GM12878 (cell line): ENCODE measurements around the gene ABCC4. TPM values are rescaled to one million over a fixed set of nuclear protein-coding genes. Genes with fewer than 3 reads are reported as not detected.

Experiments used
- ATAC-seq: fragments of 200-7000 bp; cut with Tn5 transposase; 3 replicates; pipeline ENCODE4 v1.9.1; 2020; ENCODE audit warnings: mild to moderate bottlenecking, moderate library complexity
- BruUV-seq: library from RNA; stranded (reverse); fragments of 400-500 nt; replicated peaks from 2 replicates; lab custom pipeline; 2021; lab: Mats Ljungman, UMichigan
- CTCF ChIA-PET: fragments of 300-600 bp; sonication (Branson Sonifier 250); formaldehyde crosslinking; extraction: SDS; loops from one replicate; lab custom pipeline; 2021; ENCODE audit warnings: inconsistent platforms; lab: Yijun Ruan, JAX
- POLR2A ChIA-PET: fragments of 350-600 bp; formaldehyde crosslinking; extraction: SDS; loops from one replicate; lab custom pipeline; 2021; ENCODE audit warnings: inconsistent platforms; lab: Charles Lee
- RAD21 ChIA-PET: fragments of 300-600 bp; sonication (Branson Sonifier 250); formaldehyde crosslinking; loops from one replicate; lab custom pipeline; 2023; ENCODE audit warnings: antibody characterized with exemption; ENCODE audit not compliant: unreplicated experiment; lab: Charles Lee
- SMC1A ChIA-PET: fragments of 300-600 bp; sonication (Branson Sonifier 250); formaldehyde crosslinking; loops from one replicate; lab custom pipeline; 2023; ENCODE audit not compliant: unreplicated experiment, uncharacterized antibody; lab: Charles Lee
- DNase-seq: peaks from one replicate; pipeline ENCODE4 v3.0.0-alpha.2; 2011; ENCODE audit warnings: low read depth, low spot score
- FAIRE-seq: peaks from 3 replicates; lab custom pipeline; 2011; peaks lifted over from hg19 to GRCh38; lab: Jason Lieb, UNC
- H2AFZ ChIP-seq: 2 replicates; pipeline ENCODE4 v1.6.0; 2011; ENCODE audit warnings: low read depth, low read length, control low read depth; ENCODE audit not compliant: control insufficient read depth
- H3K27ac ChIP-seq: 2 replicates; pipeline ENCODE4 v1.5.1; 2011; ENCODE audit warnings: control low read depth; ENCODE audit not compliant: control insufficient read depth, insufficient read depth
- H3K27me3 ChIP-seq, 2 experiments: replicated peaks in 1 of 2; 2 replicates each; pipeline versions ENCODE4 v1.6.0 to v1.6.1; 2011; ENCODE audit warnings: low read length in 1 of 2; ENCODE audit not compliant: control insufficient read depth in 2 of 2, insufficient read depth in 2 of 2
- H3K36me3 ChIP-seq, 2 experiments: 2 replicates each; pipeline ENCODE4 v1.5.1; 2011; ENCODE audit warnings: low read length in 1 of 2; ENCODE audit not compliant: control insufficient read depth in 2 of 2, insufficient read depth in 2 of 2
- H3K4me1 ChIP-seq: 2 replicates; pipeline ENCODE4 v1.6.1; 2011; ENCODE audit warnings: mild to moderate bottlenecking, low read length, moderate library complexity, mixed read lengths; ENCODE audit not compliant: control insufficient read depth, insufficient read depth
- H3K4me2 ChIP-seq: 2 replicates; pipeline ENCODE4 v1.6.0; 2011; ENCODE audit warnings: control low read depth; ENCODE audit not compliant: control insufficient read depth, insufficient read depth
- H3K4me3 ChIP-seq: fragments of 200-600 bp; sonication (generic); 2 replicates; pipeline ENCODE4 v1.5.1; 2016
- H3K79me2 ChIP-seq: 2 replicates; pipeline ENCODE4 v1.6.0; 2011; ENCODE audit warnings: low read length; ENCODE audit not compliant: control insufficient read depth, insufficient read depth
- H3K9ac ChIP-seq: 2 replicates; pipeline ENCODE4 v1.8.0; 2011; ENCODE audit warnings: low read length, control low read depth, mixed read lengths; ENCODE audit not compliant: control insufficient read depth, insufficient read depth
- H3K9me3 ChIP-seq: replicated peaks from 3 replicates; pipeline ENCODE4 v1.5.1; 2011; ENCODE audit warnings: mild to moderate bottlenecking, low read length; ENCODE audit not compliant: control insufficient read depth, insufficient read depth
- H4K20me1 ChIP-seq: 2 replicates; pipeline ENCODE4 v1.6.0; 2011; ENCODE audit not compliant: control insufficient read depth, insufficient read depth
- NFYB ChIP-seq: IDR thresholded peaks from 2 replicates; pipeline ENCODE4 v1.6.1; 2011; ENCODE audit warnings: low read depth, mild to moderate bottlenecking, low read length, improper control_type of control experiment, moderate library complexity; ENCODE audit not compliant: insufficient read depth
- RUNX3 ChIP-seq: IDR thresholded peaks from 2 replicates; pipeline ENCODE4 v1.6.1; 2012; ENCODE audit warnings: low read length, inconsistent platforms
- WGBS: methylation state at CpG from one replicate; pipeline ENCODE4 v1.1.6; 2016; ENCODE audit warnings: low lambda C conversion rate; ENCODE audit not compliant: insufficient replicate concordance, insufficient coverage; ENCODE audit errors: missing lambda C conversion rate; 5-methylcytosine and 5-hydroxymethylcytosine counted together
- in situ Hi-C: fragments of 300-500 bp; cut with MboI; formaldehyde crosslinking; loops from 9 replicates; pipeline ENCODE4 v1.14.3; 2018; ENCODE audit warnings: mixed read lengths
- intact Hi-C: fragments of 100-400 bp; cut with micrococcal nuclease; formaldehyde crosslinking; loops from one replicate; pipeline ENCODE4 v1.14.2; 2022; ENCODE audit not compliant: unreplicated experiment
- polyA plus RNA-seq, 11 experiments: library from polyadenylated mRNA; depleted of rRNA in 4 of 11; unstranded in 6 of 11; stranded (reverse) in 5 of 11; fragments of >200 nt; fragmentation: Nextera tagmentation in 4 of 11; fragmentation: Illumina TruSeq in 1 of 11; extraction: Ambion mirVana in 4 of 11; extraction: Trizol in 1 of 11; gene quantifications; 1 replicate in 1 of 11; 2 replicates in 10 of 11; pipeline versions ENCODE4 v1.2.1 to v1.2.3, GENCODE V29; 2011 to 2016; ENCODE audit warnings: inconsistent platforms in 2 of 11, missing spikeins in 2 of 11, low read depth in 1 of 11
- total RNA-seq, 4 experiments: library from RNA; depleted of rRNA in 3 of 4; stranded (reverse); fragments of >200 nt in 3 of 4; fragmentation: Illumina TruSeq in 1 of 4; extraction: Trizol in 1 of 4; gene quantifications; 2 replicates each; pipeline versions ENCODE4 v1.2.1 to v1.2.3, GENCODE V29; 2013 to 2021
- TF ChIP-seq, protein P1 (sequence below): fragments of 450-650 bp; IDR thresholded peaks from 2 replicates; pipeline ENCODE4 v1.6.1; 2018; ENCODE audit warnings: borderline replicate concordance, mild to moderate bottlenecking; ENCODE audit not compliant: partially characterized antibody

The ABCC4 gene
- total and polyA plus RNA-seq, 10 of the 15 experiments (the other 5 are each of a cell fraction or from before 2014, with no cell fraction given) = 7.2 to 44.4 (median 24.1) TPM

DNA sequence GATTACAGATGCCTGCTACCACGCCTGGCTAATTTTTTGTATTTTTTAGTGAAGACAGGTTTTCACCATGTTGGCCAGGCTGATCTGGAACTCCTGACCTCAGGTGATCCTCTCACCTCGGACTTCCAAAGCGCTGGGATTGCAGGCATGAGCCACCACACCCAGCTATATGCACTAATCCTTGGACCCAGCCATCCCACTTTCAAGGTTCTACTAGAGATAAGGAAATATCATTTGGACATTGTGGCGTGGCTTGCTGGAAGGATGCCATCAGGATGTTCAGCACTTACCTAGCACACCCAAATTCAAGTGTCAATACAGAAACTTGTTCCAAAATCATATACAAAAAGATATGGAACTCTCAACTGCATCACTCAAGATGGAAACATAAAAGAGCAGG, 136.4 kb downstream of the ABCC4 start:
- ChIA-PET SMC1A (interaction anchor here (1.4 kb wide), 1 partner anchor 239 kb away, joined by 3 read pairs; no protein-coding TSS in a partner anchor), CTCF (interaction anchor here (0.9 to 1.1 kb wide), 3 partner anchors 8 to 239 kb away, joined by 3 to 4 read pairs (median 4); no protein-coding TSS in a partner anchor)
- no peak for DNase-seq
- H2AFZ ChIP-seq = no peak overlapping the region
- TF ChIP-seq NFYB (no peak), RUNX3 (no peak)
- TF ChIP-seq, protein P1, sequence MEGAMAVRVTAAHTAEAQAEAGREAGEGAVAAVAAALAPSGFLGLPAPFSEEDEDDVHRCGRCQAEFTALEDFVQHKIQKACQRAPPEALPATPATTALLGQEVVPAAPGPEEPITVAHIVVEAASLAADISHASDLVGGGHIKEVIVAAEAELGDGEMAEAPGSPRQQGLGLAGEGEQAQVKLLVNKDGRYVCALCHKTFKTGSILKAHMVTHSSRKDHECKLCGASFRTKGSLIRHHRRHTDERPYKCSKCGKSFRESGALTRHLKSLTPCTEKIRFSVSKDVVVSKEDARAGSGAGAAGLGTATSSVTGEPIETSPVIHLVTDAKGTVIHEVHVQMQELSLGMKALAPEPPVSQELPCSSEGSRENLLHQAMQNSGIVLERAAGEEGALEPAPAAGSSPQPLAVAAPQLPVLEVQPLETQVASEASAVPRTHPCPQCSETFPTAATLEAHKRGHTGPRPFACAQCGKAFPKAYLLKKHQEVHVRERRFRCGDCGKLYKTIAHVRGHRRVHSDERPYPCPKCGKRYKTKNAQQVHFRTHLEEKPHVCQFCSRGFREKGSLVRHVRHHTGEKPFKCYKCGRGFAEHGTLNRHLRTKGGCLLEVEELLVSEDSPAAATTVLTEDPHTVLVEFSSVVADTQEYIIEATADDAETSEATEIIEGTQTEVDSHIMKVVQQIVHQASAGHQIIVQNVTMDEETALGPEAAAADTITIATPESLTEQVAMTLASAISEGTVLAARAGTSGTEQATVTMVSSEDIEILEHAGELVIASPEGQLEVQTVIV = no peak
- TF ChIP-seq, all 136 proteins: peak for 0
- Histone ChIP-seq H3K4me2 (no peak overlapping the region), H3K4me3 (no peak overlapping the region), H3K79me2 (no peaks in the 10 kb centered on the region), H3K27ac (no peak overlapping the region), H3K9me3 (no peaks in the 10 kb centered on the region), H3K4me1 (no peaks in the 10 kb centered on the region), H3K36me3 (peaks cover 12 to 23% of the 10 kb centered on the region in 2 experiments), H4K20me1 (no peaks in the 10 kb centered on the region), H3K27me3 (no peaks in the 10 kb centered on the region), H3K9ac (no peak overlapping the region)
- no TSS peak for BruUV-seq
- ChIA-PET RAD21 (interaction anchor here (1.0 to 1.4 kb wide), 3 partner anchors 24 to 216 kb away, joined by 3 read pairs; no protein-coding TSS in a partner anchor), POLR2A (no interaction called here)
- in situ Hi-C loops = no loop called here
- WGBS = 98% methylated on average over 4 of the region's 4 CpGs
- intact Hi-C loops = no loop called here
- FAIRE-seq (no peak), ATAC-seq (no peak)
